HepG2 (cell line): ENCODE data around the gene TMEM129. TPM values are rescaled to one million over a fixed set of nuclear protein-coding genes. Genes with fewer than 3 reads are reported as not detected.
A peak's percentile ranks its signal among the peaks of the same experiment; 100 is the strongest.

Experiments used
- HIC2 ChIP-seq: sonication (generic); formaldehyde crosslinking; IDR thresholded peaks from 2 replicates; pipeline ENCODE4 v1.9.0; 2022; ENCODE audit warnings: low read depth, missing genetic modification reagents
- HOMEZ ChIP-seq: IDR thresholded peaks from 2 replicates; pipeline ENCODE4 v1.6.1; 2016; ENCODE audit warnings: low read depth
- JDP2 ChIP-seq: sonication (generic); formaldehyde crosslinking; IDR thresholded peaks from 2 replicates; pipeline ENCODE4 v1.8.1; 2022; ENCODE audit warnings: missing genetic modification reagents, borderline replicate concordance
- NFKB2 ChIP-seq: sonication (generic); formaldehyde crosslinking; IDR thresholded peaks from 2 replicates; pipeline ENCODE4 v1.4.0; 2020; ENCODE audit warnings: missing genetic modification reagents, borderline replicate concordance
- NRL ChIP-seq: sonication (generic); formaldehyde crosslinking; IDR thresholded peaks from 2 replicates; pipeline ENCODE4 v1.5.0; 2020; ENCODE audit warnings: missing genetic modification reagents, mild to moderate bottlenecking, moderate library complexity, borderline replicate concordance
- RAD21 ChIP-seq: fragments of 450-650 bp; formaldehyde crosslinking; IDR thresholded peaks from 2 replicates; pipeline ENCODE4 v1.5.0; 2020; ENCODE audit warnings: mild to moderate bottlenecking
- REXO4 ChIP-seq: sonication (generic); formaldehyde crosslinking; IDR thresholded peaks from 2 replicates; pipeline ENCODE4 v1.8.0; 2022; ENCODE audit warnings: missing genetic modification reagents, mild to moderate bottlenecking, borderline replicate concordance
- SRSF1 ChIP-seq: fragments of 200-400 bp; formaldehyde crosslinking; optimal IDR thresholded peaks from 2 replicates; pipeline ENCODE3; 2017; ENCODE audit warnings: mild to moderate bottlenecking, low read depth, low read length, moderate library complexity
- UBTF ChIP-seq: sonication (generic); formaldehyde crosslinking; IDR thresholded peaks from 2 replicates; pipeline ENCODE4 v1.4.0; 2020; ENCODE audit warnings: mild to moderate bottlenecking, missing genetic modification reagents
- ZBTB40 ChIP-seq, 2 experiments: fragments of 450-650 bp in 1 of 2; sonication (generic) in 1 of 2; formaldehyde crosslinking in 1 of 2; IDR thresholded peaks; 2 replicates each; pipeline versions ENCODE4 v1.6.1 to v1.8.0; 2016 to 2022; ENCODE audit warnings: antibody characterized with exemption in 1 of 2, mild to moderate bottlenecking in 1 of 2, missing genetic modification reagents in 1 of 2
- ZNF512 ChIP-seq: sonication (generic); formaldehyde crosslinking; IDR thresholded peaks from 2 replicates; pipeline ENCODE4 v1.4.0; 2020; ENCODE audit warnings: mild to moderate bottlenecking, missing genetic modification reagents
- ZNF564 ChIP-seq: sonication (generic); formaldehyde crosslinking; IDR thresholded peaks from 2 replicates; pipeline ENCODE4 v1.8.1; 2023; ENCODE audit warnings: mild to moderate bottlenecking, missing genetic modification reagents
- polyA plus RNA-seq, 8 experiments: library from polyadenylated mRNA; depleted of rRNA in 3 of 8; stranded (reverse) in 7 of 8; unstranded in 1 of 8; fragments of >200 nt; fragmentation: Illumina TruSeq in 4 of 8; extraction: Trizol in 4 of 8; gene quantifications; 2 replicates each; pipeline versions ENCODE4 v1.2.1 to v1.2.3, GENCODE V29; 2011 to 2016; ENCODE audit warnings: low read depth in 4 of 8, missing spikeins in 1 of 8, mixed read lengths in 1 of 8; ENCODE audit not compliant: insufficient read depth in 1 of 8
- total RNA-seq, 5 experiments: library from RNA; depleted of rRNA; stranded (reverse); fragments of >200 nt; fragmentation: Illumina TruSeq; extraction: Trizol; gene quantifications; 2 replicates each; pipeline ENCODE4 v1.2.3, GENCODE V29; 2016; ENCODE audit warnings: low read depth in 1 of 5

TMEM129 gene
- total and polyA plus RNA-seq, 2 of the 13 experiments (the other 11 are each of a cell fraction or from before 2014, with no cell fraction given), result 19.0 to 25.8 TPM

- TF ChIP-seq NRL (no peak), ZNF512 (CRISPR knock-in tag) (no peak), UBTF (CRISPR knock-in tag) (no peak), NFKB2 (CRISPR knock-in tag) (0 out of 2 replicates have a peak, but pooled peaks have one; percentile 40), RAD21 (peak; percentile 30; the same call in 1 of the 2 replicates), HOMEZ (no peak), ZBTB40 (IDR thresholded peaks at IDR 0.05) (no peak), ZBTB40 (CRISPR knock-in tag; IDR thresholded peaks at IDR 0.05) (no peak), JDP2 (CRISPR knock-in tag) (no peak), ZNF564 (CRISPR knock-in tag) (no peak), SRSF1 (peak; percentile 65), REXO4 (CRISPR knock-in tag) (no peak), HIC2 (peak; percentile 85; the same call in 1 of the 2 replicates)
Observed at GRCh38 chr4:1770791-1771231, 49.7 kb upstream of the TMEM129 start (continued).
